Liver (tissue), 3 donors: ENCODE measurements around the gene ST6GALNAC3.

Source experiments
- CTCF ChIP-seq: fragments of 150-350 bp; IDR thresholded peaks from 2 replicates; pipeline ENCODE4 v1.5.1; 2017; ENCODE audit warnings: improper control_type of control experiment, low read depth, low read length; ENCODE audit not compliant: missing input control
- RXRA ChIP-seq, 2 donors: IDR thresholded peaks; 2 replicates each; pipeline ENCODE4 v1.6.1; 2017 to 2018; ENCODE audit warnings: antibody characterized with exemption in 2 of 2, mild to moderate bottlenecking in 1 of 2
- YY1 ChIP-seq: IDR thresholded peaks from 2 replicates; pipeline ENCODE4 v1.6.1; 2016; ENCODE audit warnings: antibody characterized with exemption, mild to moderate bottlenecking
- ZBTB33 ChIP-seq: IDR thresholded peaks from 2 replicates; pipeline ENCODE4 v1.6.1; 2016; ENCODE audit warnings: antibody characterized with exemption
- donor health status: healthy.
- donor health status: healthy.

GRCh38 chr1:76408303-76408702, 333.8 kb downstream of the ST6GALNAC3 start:
- no peak for TF ChIP-seq CTCF
- no peak for TF ChIP-seq RXRA (IDR thresholded peaks at IDR 0.05)
- no peak for TF ChIP-seq YY1
- no peak for TF ChIP-seq ZBTB33
